Mesodermal cell (in vitro differentiated cells): ENCODE measurements around the gene GASK1A.

Experiments used
- H3K27ac ChIP-seq: 2 replicates; pipeline ENCODE4 v1.7.0; 2013; ENCODE audit warnings: mild to moderate bottlenecking, low read depth, low read length, moderate library complexity; ENCODE audit not compliant: severe bottlenecking
- H3K36me3 ChIP-seq: 2 replicates; pipeline ENCODE4 v1.7.1; 2013; ENCODE audit warnings: mild to moderate bottlenecking, low read length, moderate library complexity; ENCODE audit not compliant: control insufficient read depth, insufficient read depth
- H3K4me1 ChIP-seq: one replicate; pipeline ENCODE4 v1.7.1; 2013; ENCODE audit warnings: mild to moderate bottlenecking, low read length; ENCODE audit not compliant: insufficient read depth, control insufficient read depth, poor library complexity, severe bottlenecking
- H3K4me3 ChIP-seq: 2 replicates; pipeline ENCODE4 v1.7.0; 2013; ENCODE audit warnings: low read length, control low read depth, mild to moderate bottlenecking; ENCODE audit not compliant: insufficient read depth, poor library complexity, severe bottlenecking; ENCODE audit errors: extremely low read depth
- H3K9me3 ChIP-seq: 2 replicates; pipeline ENCODE4 v1.7.1; 2013; ENCODE audit warnings: mild to moderate bottlenecking, low read length, moderate library complexity; ENCODE audit not compliant: control insufficient read depth
- WGBS, 2 experiments: methylation state at CpG; one replicate each; pipeline ENCODE4 v1.1.5; 2013; ENCODE audit warnings: missing lambda C conversion rate in 2 of 2; ENCODE audit not compliant: insufficient coverage in 2 of 2; 5-methylcytosine and 5-hydroxymethylcytosine counted together

Gene GASK1A

GRCh38 chr3:42999632-43000031, 20.5 kb downstream of the GASK1A start:
- 93% methylated on average over 2 to 4 of the region's 4 CpGs for WGBS, 2 experiments
- Histone ChIP-seq H3K4me1 (no peaks in the 10 kb centered on the region), H3K27ac (no peak overlapping the region), H3K9me3 (no peaks in the 10 kb centered on the region), H3K36me3 (no peaks in the 10 kb centered on the region), H3K4me3 (no peak overlapping the region)

- Histone ChIP-seq H3K4me3 (no peak overlapping the region), H3K27ac (no peak overlapping the region), H3K36me3 (no peaks in the 10 kb centered on the region), H3K4me1 (no peaks in the 10 kb centered on the region), H3K9me3 (no peaks in the 10 kb centered on the region)
- 93% methylated on average over 2 of the region's 4 CpGs; no CpG with 5 or more reads in 1 of the 2 experiments for WGBS, 2 experiments
These were observed 21.3 kb downstream of the GASK1A start for GRCh38 chr3:43000387-43000786.

GRCh38 chr3:43001094-43001553, 22.0 kb downstream of the GASK1A start:
- H3K4me1 ChIP-seq: no peaks in the 10 kb centered on the region
- H3K9me3 ChIP-seq: no peaks in the 10 kb centered on the region
- WGBS, 2 experiments: 94 to 97% methylated on average over 8 of the region's 8 CpGs
- no peaks in the 10 kb centered on the region for H3K36me3 ChIP-seq
- H3K4me3 ChIP-seq: no peak overlapping the region
- H3K27ac ChIP-seq: no peak overlapping the region

- no peaks in the 10 kb centered on the region for H3K4me1 ChIP-seq
- 91% methylated on average over 1 of the region's 5 CpGs; no CpG with 5 or more reads in 1 of the 2 experiments for WGBS, 2 experiments
- H3K36me3 ChIP-seq: no peaks in the 10 kb centered on the region
- no peak overlapping the region for H3K4me3 ChIP-seq
- H3K27ac ChIP-seq: no peak overlapping the region
- no peaks in the 10 kb centered on the region for H3K9me3 ChIP-seq
These were observed 22.5 kb downstream of the GASK1A start for GRCh38 chr3:43001556-43002121.

- Histone ChIP-seq H3K27ac (no peak overlapping the region), H3K4me3 (no peak overlapping the region), H3K9me3 (no peaks in the 10 kb centered on the region), H3K4me1 (no peaks in the 10 kb centered on the region), H3K36me3 (no peaks in the 10 kb centered on the region)
- 94 to 100% methylated on average over 1 to 2 of the region's 4 CpGs for WGBS, 2 experiments
These were observed 25.2 kb downstream of the GASK1A start for GRCh38 chr3:43004282-43004681.

GRCh38 chr3:43005253-43005652, 26.1 kb downstream of the GASK1A start:
- H3K9me3 ChIP-seq: no peaks in the 10 kb centered on the region
- no peaks in the 10 kb centered on the region for H3K36me3 ChIP-seq
- no peak overlapping the region for H3K4me3 ChIP-seq
- H3K27ac ChIP-seq: no peak overlapping the region
- 83 to 100% methylated on average over 1 to 2 of the region's 3 CpGs for WGBS, 2 experiments
- H3K4me1 ChIP-seq: no peaks in the 10 kb centered on the region

- WGBS, 2 experiments: 86 to 100% methylated on average over 1 of the region's 4 CpGs
- Histone ChIP-seq H3K36me3 (no peaks in the 10 kb centered on the region), H3K27ac (no peak overlapping the region), H3K9me3 (no peaks in the 10 kb centered on the region), H3K4me3 (no peak overlapping the region), H3K4me1 (no peaks in the 10 kb centered on the region)
These were observed 26.9 kb downstream of the GASK1A start for GRCh38 chr3:43005981-43006380.

- Histone ChIP-seq H3K9me3 (no peaks in the 10 kb centered on the region), H3K27ac (no peak overlapping the region), H3K36me3 (no peaks in the 10 kb centered on the region), H3K4me3 (no peak overlapping the region), H3K4me1 (no peaks in the 10 kb centered on the region)
- WGBS, 2 experiments: 77 to 86% methylated on average over 2 of the region's 2 CpGs
These were observed 27.7 kb downstream of the GASK1A start for GRCh38 chr3:43006825-43007224.

GRCh38 chr3:43009547-43009946, 30.4 kb downstream of the GASK1A start:
- WGBS, 2 experiments: no CpG with 5 or more reads among the region's 3 CpGs
- no peak overlapping the region for H3K4me3 ChIP-seq

GRCh38 chr3:43010638-43011037, 31.5 kb downstream of the GASK1A start:
- Histone ChIP-seq H3K9me3 (peaks cover 29% of the 10 kb centered on the region), H3K4me1 (no peaks in the 10 kb centered on the region), H3K4me3 (no peak overlapping the region), H3K27ac (no peak overlapping the region), H3K36me3 (no peaks in the 10 kb centered on the region)

More at GRCh38 chr3:43009547-43009946, 30.4 kb downstream of the GASK1A start:
- no peak overlapping the region for H3K27ac ChIP-seq
- no peaks in the 10 kb centered on the region for H3K36me3 ChIP-seq
- no peaks in the 10 kb centered on the region for H3K4me1 ChIP-seq
- peaks cover 19% of the 10 kb centered on the region for H3K9me3 ChIP-seq

- peaks cover 37% of the 10 kb centered on the region for H3K9me3 ChIP-seq
- WGBS, 2 experiments: 82 to 93% methylated on average over 3 of the region's 3 CpGs
These were observed 32.5 kb downstream of the GASK1A start for GRCh38 chr3:43011638-43012037.

More at GRCh38 chr3:43011638-43012037, 32.5 kb downstream of the GASK1A start:
- no peaks in the 10 kb centered on the region for H3K4me1 ChIP-seq
- H3K4me3 ChIP-seq: no peak overlapping the region
- no peak overlapping the region for H3K27ac ChIP-seq
- no peaks in the 10 kb centered on the region for H3K36me3 ChIP-seq
